Activated T-cell treated with anti-CD3 and anti-CD28 coated beads for 24 hours (primary cell): Measurements from ENCODE around the gene ANKRD29.

ENCODE experiments used
- DNase-seq: peaks from one replicate; pipeline ENCODE4 v3.0.0-alpha.2; 2020; ENCODE audit warnings: low read depth

ANKRD29 gene

GRCh38 chr18:23684515-23685197 lies 21.9 kb upstream of the ANKRD29 start:
- DNase-seq: no peak

GRCh38 chr18:23683671-23684070 lies 21.0 kb upstream of the ANKRD29 start:
- DNase-seq: no peak

GRCh38 chr18:23683155-23683554 lies 20.4 kb upstream of the ANKRD29 start:
- no peak for DNase-seq

GRCh38 chr18:23682472-23682871 lies 19.8 kb upstream of the ANKRD29 start:
- no peak for DNase-seq

- no peak for DNase-seq
Observed at GRCh38 chr18:23682045-23682444, 19.3 kb upstream of the ANKRD29 start.

GRCh38 chr18:23675896-23676295 lies 13.2 kb upstream of the ANKRD29 start:
- DNase-seq: no peak

GRCh38 chr18:23675236-23675635 lies 12.5 kb upstream of the ANKRD29 start:
- no peak for DNase-seq

- no peak for DNase-seq
Observed at GRCh38 chr18:23673725-23674124, 11.0 kb upstream of the ANKRD29 start.

GRCh38 chr18:23671564-23671963 lies 8.9 kb upstream of the ANKRD29 start:
- no peak for DNase-seq

- DNase-seq: no peak
Observed at GRCh38 chr18:23669804-23670405, 7.2 kb upstream of the ANKRD29 start.

GRCh38 chr18:23669202-23669766 lies 6.6 kb upstream of the ANKRD29 start:
- DNase-seq: no peak

GRCh38 chr18:23668731-23669130 lies 6.0 kb upstream of the ANKRD29 start:
- no peak for DNase-seq

GRCh38 chr18:23667114-23667513 lies 4.4 kb upstream of the ANKRD29 start:
- no peak for DNase-seq

- DNase-seq: no peak
Observed at GRCh38 chr18:23664674-23665073, 2.0 kb upstream of the ANKRD29 start.

GRCh38 chr18:23661735-23662308 lies 889 bp downstream of the ANKRD29 start:
- DNase-seq: no peak

- no peak for DNase-seq
Observed at GRCh38 chr18:23658285-23658684, 4.4 kb downstream of the ANKRD29 start.

GRCh38 chr18:23652232-23652631 lies 10.5 kb downstream of the ANKRD29 start:
- DNase-seq: no peak

GRCh38 chr18:23650968-23651927 lies 11.5 kb downstream of the ANKRD29 start:
- DNase-seq: no peak

- no peak for DNase-seq
Observed at GRCh38 chr18:23648940-23649607, 13.6 kb downstream of the ANKRD29 start.

- no peak for DNase-seq
Observed at GRCh38 chr18:23648456-23648855, 14.3 kb downstream of the ANKRD29 start.

- DNase-seq: no peak
Observed at GRCh38 chr18:23646282-23646681, 16.4 kb downstream of the ANKRD29 start.
